ENCODE data around the gene RAB24.
"Not testable (repeated sequence)": the region's sequence is repeated elsewhere in the genome, so short reads cannot be mapped to it uniquely, and the experiment has no call there.

RAB24 gene

GRCh38 chr5:177310757-177311391, 7.4 kb upstream of the RAB24 start:
- DNase-seq = no peak

GRCh38 chr5:177310332-177310731, 6.8 kb upstream of the RAB24 start:
- no peak for DNase-seq

GRCh38 chr5:177309351-177310191, 6.1 kb upstream of the RAB24 start:
- no peak for DNase-seq

GRCh38 chr5:177308740-177309139, 5.2 kb upstream of the RAB24 start:
- no peak for DNase-seq

GRCh38 chr5:177307544-177308363, 4.2 kb upstream of the RAB24 start:
- DNase-seq = no peak

- no peak for DNase-seq
Observed at GRCh38 chr5:177306674-177307543, 3.4 kb upstream of the RAB24 start.

GRCh38 chr5:177306103-177306640, 2.7 kb upstream of the RAB24 start:
- not testable (repeated sequence) for DNase-seq

- no peak for DNase-seq
Observed at GRCh38 chr5:177304392-177305119, 1.0 kb upstream of the RAB24 start.

GRCh38 chr5:177303925-177304391, 439 bp upstream of the RAB24 start:
- no peak for DNase-seq

- no peak for DNase-seq
Observed at GRCh38 chr5:177302354-177303110, 987 bp downstream of the RAB24 start.

- DNase-seq = no peak
Observed at GRCh38 chr5:177301503-177302165, 1.9 kb downstream of the RAB24 start.

GRCh38 chr5:177300951-177301350, 2.6 kb downstream of the RAB24 start:
- no peak for DNase-seq

- DNase-seq = no peak
Observed at GRCh38 chr5:177300236-177300880, 3.2 kb downstream of the RAB24 start.

- no peak for DNase-seq
Observed at GRCh38 chr5:177299697-177300096, 3.8 kb downstream of the RAB24 start.

GRCh38 chr5:177297922-177298321, 5.6 kb downstream of the RAB24 start:
- DNase-seq = no peak

- DNase-seq = no peak
Observed at GRCh38 chr5:177296581-177296980, 6.9 kb downstream of the RAB24 start.

GRCh38 chr5:177295924-177296323, 7.6 kb downstream of the RAB24 start:
- no peak for DNase-seq

- no peak for DNase-seq
Observed at GRCh38 chr5:177294632-177295031, 8.9 kb downstream of the RAB24 start.

GRCh38 chr5:177293819-177294581, 9.5 kb downstream of the RAB24 start:
- no peak for DNase-seq
